Frontal cortex (tissue), 4 donors: ENCODE data around the gene ZNF664. TPM values are rescaled to one million over a fixed set of nuclear protein-coding genes. Genes with fewer than 3 reads are reported as not detected.
A peak's percentile ranks its signal among the peaks of the same experiment; 100 is the strongest.

Experiments
- DNase-seq, 2 donors: peaks; one replicate each; pipeline ENCODE4 v3.0.0; 2012; ENCODE audit warnings: low spot score in 2 of 2
- FAIRE-seq: peaks from 2 replicates; lab custom pipeline; 2012; peaks lifted over from hg19 to GRCh38; lab: Jason Lieb, UNC
- total RNA-seq: library from RNA; depleted of rRNA; stranded (reverse); fragments of >200 nt; gene quantifications from one replicate; pipeline ENCODE4 v1.2.3, GENCODE V29; 2014
- donor health status: control.
- donor health status: control.
- donor health status: control.

ZNF664 gene
- total RNA-seq, 1 donor from 2014 or later: 53.8 TPM

- DNase-seq (no peak), FAIRE-seq (no peak)
These were observed 10.9 kb downstream of the ZNF664 start for GRCh38 chr12:123983822-123984485.

GRCh38 chr12:123984903-123985302, 11.9 kb downstream of the ZNF664 start:
- FAIRE-seq (no peak), DNase-seq (no peak)

- DNase-seq (no peak), FAIRE-seq (no peak)
These were observed 13.5 kb downstream of the ZNF664 start for GRCh38 chr12:123986374-123986965.

- DNase-seq: no peak
- no peak for FAIRE-seq
These were observed 14.0 kb downstream of the ZNF664 start for GRCh38 chr12:123987022-123987421.

- FAIRE-seq (no peak), DNase-seq (no peak)
These were observed 16.2 kb downstream of the ZNF664 start for GRCh38 chr12:123989168-123989567.

GRCh38 chr12:123989753-123990152, 16.7 kb downstream of the ZNF664 start:
- no peak for DNase-seq
- no peak for FAIRE-seq

- DNase-seq: no peak
- no peak for FAIRE-seq
These were observed 17.5 kb downstream of the ZNF664 start for GRCh38 chr12:123990511-123990910.

- FAIRE-seq: no peak
- no peak for DNase-seq
These were observed 18.4 kb downstream of the ZNF664 start for GRCh38 chr12:123991372-123991951.

GRCh38 chr12:123992118-123992825, 19.3 kb downstream of the ZNF664 start:
- FAIRE-seq (no peak), DNase-seq (no peak)

GRCh38 chr12:123995023-123995748, 22.2 kb downstream of the ZNF664 start:
- DNase-seq (no peak), FAIRE-seq (no peak)

GRCh38 chr12:123996581-123996980, 23.6 kb downstream of the ZNF664 start:
- peak in 1 of 2 donors; percentile 26 for DNase-seq
- FAIRE-seq: no peak

GRCh38 chr12:123997033-123997822, 24.2 kb downstream of the ZNF664 start:
- FAIRE-seq (no peak), DNase-seq (no peak)

- no peak for DNase-seq
- FAIRE-seq: no peak
These were observed 24.9 kb downstream of the ZNF664 start for GRCh38 chr12:123997908-123998307.

GRCh38 chr12:123998344-123998990, 25.5 kb downstream of the ZNF664 start:
- DNase-seq (no peak), FAIRE-seq (no peak)

- DNase-seq: no peak
These were observed 26.0 kb downstream of the ZNF664 start for GRCh38 chr12:123998991-123999359.

GRCh38 chr12:124000111-124000510, 27.1 kb downstream of the ZNF664 start:
- DNase-seq (no peak), FAIRE-seq (no peak)

More at GRCh38 chr12:123998991-123999359, 26.0 kb downstream of the ZNF664 start:
- FAIRE-seq: no peak

- FAIRE-seq (no peak), DNase-seq (no peak)
These were observed 28.3 kb downstream of the ZNF664 start for GRCh38 chr12:124001343-124001742.

- no peak for FAIRE-seq
These were observed 29.1 kb downstream of the ZNF664 start for GRCh38 chr12:124002021-124002644.

More at GRCh38 chr12:124002021-124002644, 29.1 kb downstream of the ZNF664 start:
- no peak for DNase-seq
